Sigmoid colon (tissue), 7 donors: ENCODE data around the gene FNDC11. TPM values are rescaled to one million over a fixed set of nuclear protein-coding genes. Genes with fewer than 3 reads are reported as not detected.
A peak's percentile ranks its signal among the peaks of the same experiment; 100 is the strongest.

Experiments used
- DNase-seq: peaks from one replicate; pipeline ENCODE4 v3.0.0-alpha.2; 2019
- H3K27ac ChIP-seq, 4 donors: fragments of 200-600 bp; sonication (generic); one replicate each; pipeline ENCODE4 v1.5.1; 2016 to 2019; ENCODE audit warnings: mild to moderate bottlenecking in 1 of 4
- H3K27me3 ChIP-seq, 3 donors: fragments of 200-600 bp; sonication (generic); one replicate each; pipeline ENCODE4 v1.5.1; 2019; ENCODE audit warnings: mild to moderate bottlenecking in 1 of 3
- H3K36me3 ChIP-seq, 4 donors: fragments of 200-600 bp; sonication (generic); one replicate each; pipeline ENCODE4 v1.5.1; 2016 to 2019
- H3K4me1 ChIP-seq, 4 donors: fragments of 200-600 bp; sonication (generic); one replicate each; pipeline ENCODE4 v1.5.1; 2017 to 2019
- H3K4me3 ChIP-seq, 4 donors: fragments of 200-600 bp; sonication (generic); one replicate each; pipeline ENCODE4 v1.5.1; 2017 to 2019; ENCODE audit warnings: mild to moderate bottlenecking in 2 of 4, moderate library complexity in 1 of 4
- H3K9me3 ChIP-seq, 4 donors: fragments of 200-600 bp in 3 of 4; sonication (generic) in 3 of 4; one replicate each; pipeline versions ENCODE4 v1.5.1 to v1.6.1; 2013 to 2019
- CTCF ChIP-seq, 4 experiments: fragments of 450-650 bp in 3 of 4; fragments of 200-600 bp in 1 of 4; IDR thresholded peaks; one replicate each; pipeline ENCODE4 v1.5.1; 2016 to 2019; ENCODE audit warnings: antibody characterized with exemption in 4 of 4, mild to moderate bottlenecking in 3 of 4, moderate library complexity in 2 of 4
- EP300 ChIP-seq, 4 donors: sonication (generic); formaldehyde crosslinking; IDR thresholded peaks; one replicate each; pipeline ENCODE4 v1.6.1; 2017; ENCODE audit warnings: antibody characterized with exemption in 4 of 4
- POLR2A ChIP-seq, 2 donors: fragments of 450-650 bp; IDR thresholded peaks; one replicate each; pipeline ENCODE4 v1.6.1; 2016; ENCODE audit warnings: antibody characterized with exemption in 2 of 2, mild to moderate bottlenecking in 2 of 2, moderate library complexity in 2 of 2
- POLR2AphosphoS5 ChIP-seq, 4 donors: sonication (generic); formaldehyde crosslinking; IDR thresholded peaks; one replicate each; pipeline ENCODE4 v1.6.1; 2017; ENCODE audit warnings: antibody characterized with exemption in 4 of 4
- WGBS, 2 donors: extraction: QIAGEN DNeasy Blood & Tissue Kit; methylation state at CpG; one replicate each; pipeline ENCODE4 v1.1.7; 2013; 5-methylcytosine and 5-hydroxymethylcytosine counted together
- intact Hi-C: fragments of 100-400 bp; cut with DNase I; formaldehyde crosslinking; loops from one replicate; pipeline ENCODE4 v1.15.1; 2023
- polyA plus RNA-seq, 3 donors: library from polyadenylated mRNA; stranded (reverse); fragments of 200-250 nt; gene quantifications; one replicate each; pipeline ENCODE4 v1.2.3, GENCODE V29; 2013
- total RNA-seq, 4 donors: library from RNA; depleted of rRNA; stranded (reverse); fragments of >200 nt; gene quantifications; one replicate each; pipeline ENCODE4 v1.1.0, GENCODE V29; 2016
- donor health status: healthy with polysubstance abuse.
- donor health status: Bipolar disorder and iron deficiency.
- donor health status: healthy.

The FNDC11 gene
- total and polyA plus RNA-seq, 7 donors: under 0.01 to 0.55 (median 0.41) TPM; not detected in 1

- 64 to 84% methylated on average over 26 of the region's 26 CpGs for WGBS, 2 donors
- no peak for DNase-seq
- H3K4me3 ChIP-seq: no peak overlapping the region
- no peaks in the 10 kb centered on the region for H3K9me3 ChIP-seq
- intact Hi-C loops: no loop called here
- H3K27me3 ChIP-seq: no peaks in the 10 kb centered on the region
- H3K4me1 ChIP-seq: peaks cover 0 to 21% (median 15%) of the 10 kb centered on the region in 4 donors
- no peaks in the 10 kb centered on the region for H3K36me3 ChIP-seq
- TF ChIP-seq CTCF (IDR thresholded peaks at IDR 0.05): no peak
- no peak for TF ChIP-seq POLR2AphosphoS5 (IDR thresholded peaks at IDR 0.05)
- TF ChIP-seq POLR2A (IDR thresholded peaks at IDR 0.05): no peak
- TF ChIP-seq EP300 (IDR thresholded peaks at IDR 0.05): no peak
- no peak overlapping the region for H3K27ac ChIP-seq
Observed at GRCh38 chr20:63578224-63579016, 24.5 kb downstream of the FNDC11 start.

- Histone ChIP-seq H3K9me3 (no peaks in the 10 kb centered on the region), H3K27me3 (no peaks in the 10 kb centered on the region), H3K4me3 (no peak overlapping the region), H3K27ac (no peak overlapping the region), H3K36me3 (no peaks in the 10 kb centered on the region), H3K4me1 (peaks cover 0 to 18% (median 10%) of the 10 kb centered on the region in 4 donors)
- WGBS, 2 donors: 71 to 83% methylated on average over 19 of the region's 19 CpGs
- TF ChIP-seq POLR2A (IDR thresholded peaks at IDR 0.05): no peak
- intact Hi-C loops: no loop called here
- DNase-seq: no peak
Observed at GRCh38 chr20:63579017-63579694, 25.2 kb downstream of the FNDC11 start.

GRCh38 chr20:63580796-63581461 is 27.0 kb downstream of the FNDC11 start:
- DNase-seq: peak; percentile 57
- H3K4me3 ChIP-seq: no peak overlapping the region
- no peaks in the 10 kb centered on the region for H3K36me3 ChIP-seq
- no peak for TF ChIP-seq POLR2AphosphoS5 (IDR thresholded peaks at IDR 0.05)
- no peak for TF ChIP-seq EP300 (IDR thresholded peaks at IDR 0.05)
- no peak for TF ChIP-seq POLR2A (IDR thresholded peaks at IDR 0.05)
- TF ChIP-seq CTCF (IDR thresholded peaks at IDR 0.05): no peak
- no peak overlapping the region for H3K27ac ChIP-seq
- H3K27me3 ChIP-seq: no peaks in the 10 kb centered on the region
- intact Hi-C loops: no loop called here
- no peaks in the 10 kb centered on the region for H3K9me3 ChIP-seq
- 48 to 50% methylated on average over 12 of the region's 12 CpGs for WGBS, 2 donors
- H3K4me1 ChIP-seq: peaks cover 0 to 9% (median 4%) of the 10 kb centered on the region in 4 donors

- Histone ChIP-seq H3K9me3 (no peaks in the 10 kb centered on the region), H3K4me3 (no peak overlapping the region), H3K36me3 (no peaks in the 10 kb centered on the region), H3K4me1 (peaks cover 0 to 3% (median under 1%) of the 10 kb centered on the region in 4 donors), H3K27me3 (no peaks in the 10 kb centered on the region), H3K27ac (peak overlapping the region in 2 of 4 donors; percentile 28 to 36)
- DNase-seq: no peak
- TF ChIP-seq POLR2A (IDR thresholded peaks at IDR 0.05) (no peak), CTCF (IDR thresholded peaks at IDR 0.05) (no peak), EP300 (IDR thresholded peaks at IDR 0.05) (no peak), POLR2AphosphoS5 (IDR thresholded peaks at IDR 0.05) (no peak)
- 86 to 87% methylated on average over 23 of the region's 23 CpGs for WGBS, 2 donors
- intact Hi-C loops: no loop called here
Observed at GRCh38 chr20:63582382-63583063, 28.6 kb downstream of the FNDC11 start.
